ENCODE results near the gene MAP1B.

The MAP1B gene

GRCh38 chr5:72245951-72246532 is 138.8 kb downstream of the MAP1B start:
- DNase-seq (ENCODE audit: low read depth in 1 of 2, low spot score in 1 of 2): no peak

GRCh38 chr5:72246954-72247442 is 139.7 kb downstream of the MAP1B start:
- DNase-seq (ENCODE audit: low read depth in 1 of 2, low spot score in 1 of 2): no peak

GRCh38 chr5:72248410-72248981 is 141.2 kb downstream of the MAP1B start:
- DNase-seq (ENCODE audit: low read depth in 1 of 2, low spot score in 1 of 2): no peak

GRCh38 chr5:72251386-72251785 is 144.1 kb downstream of the MAP1B start:
- DNase-seq (ENCODE audit: low read depth in 1 of 2, low spot score in 1 of 2): no peak

GRCh38 chr5:72252008-72252407 is 144.7 kb downstream of the MAP1B start:
- no peak for DNase-seq (ENCODE audit: low read depth in 1 of 2, low spot score in 1 of 2)

GRCh38 chr5:72252574-72253155 is 145.4 kb downstream of the MAP1B start:
- no peak for DNase-seq (ENCODE audit: low read depth in 1 of 2, low spot score in 1 of 2)

- no peak for DNase-seq (ENCODE audit: low read depth in 1 of 2, low spot score in 1 of 2)
Measured at GRCh38 chr5:72255237-72255636, 148.0 kb downstream of the MAP1B start.

GRCh38 chr5:72255670-72256069 is 148.4 kb downstream of the MAP1B start:
- DNase-seq (ENCODE audit: low read depth in 1 of 2, low spot score in 1 of 2): no peak

GRCh38 chr5:72256536-72256935 is 149.3 kb downstream of the MAP1B start:
- DNase-seq (ENCODE audit: low read depth in 1 of 2, low spot score in 1 of 2): no peak

All from activated T-helper 1 cell treated with anti-CD3 and anti-CD28 coated beads, Interleukin-2, amount 50 U/mL, for 16 hours (primary cell).